ENCODE results near the gene KLHL35.

DNA sequence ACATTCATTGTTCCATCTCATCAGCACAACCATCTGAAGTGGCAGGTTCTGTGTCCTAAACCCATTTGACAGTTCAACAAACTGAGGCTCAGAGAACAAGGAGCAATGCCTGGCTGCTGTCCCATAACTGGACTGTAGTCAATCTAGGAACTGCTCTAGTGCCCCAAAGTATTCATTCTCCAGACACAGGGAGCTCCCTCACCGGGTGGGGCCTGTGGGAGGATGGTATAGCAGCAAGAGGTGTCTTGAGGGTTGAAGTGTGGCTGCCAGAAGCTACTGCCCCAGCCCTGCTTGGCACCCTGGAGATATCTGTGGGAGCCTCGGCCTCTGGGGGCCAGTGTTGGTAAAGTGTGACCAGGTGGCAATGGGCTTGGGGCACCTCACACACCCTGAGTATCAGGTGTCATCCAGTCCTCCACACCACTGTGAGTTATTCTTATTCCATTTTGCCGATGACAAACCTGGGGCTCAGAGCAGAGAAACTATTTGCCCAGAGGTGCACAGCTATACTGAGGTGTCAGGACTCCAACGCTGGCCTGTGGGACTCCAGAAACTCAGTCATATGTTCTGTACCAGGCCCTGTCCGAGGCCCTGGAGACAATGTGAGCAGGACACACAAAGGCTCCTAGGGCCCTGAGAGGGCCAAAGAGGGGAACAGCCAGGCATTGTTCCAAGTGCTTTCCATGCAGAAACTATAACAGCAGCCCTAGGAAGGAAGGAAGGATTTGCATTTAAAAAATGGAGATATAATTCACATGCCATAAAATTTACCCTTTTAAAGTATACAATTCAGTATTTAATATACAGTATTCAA, 46.0 kb upstream of the KLHL35 start:
- TF ChIP-seq POLR2A (IDR thresholded peaks at IDR 0.05) = no peak
- TF ChIP-seq, protein P1, sequence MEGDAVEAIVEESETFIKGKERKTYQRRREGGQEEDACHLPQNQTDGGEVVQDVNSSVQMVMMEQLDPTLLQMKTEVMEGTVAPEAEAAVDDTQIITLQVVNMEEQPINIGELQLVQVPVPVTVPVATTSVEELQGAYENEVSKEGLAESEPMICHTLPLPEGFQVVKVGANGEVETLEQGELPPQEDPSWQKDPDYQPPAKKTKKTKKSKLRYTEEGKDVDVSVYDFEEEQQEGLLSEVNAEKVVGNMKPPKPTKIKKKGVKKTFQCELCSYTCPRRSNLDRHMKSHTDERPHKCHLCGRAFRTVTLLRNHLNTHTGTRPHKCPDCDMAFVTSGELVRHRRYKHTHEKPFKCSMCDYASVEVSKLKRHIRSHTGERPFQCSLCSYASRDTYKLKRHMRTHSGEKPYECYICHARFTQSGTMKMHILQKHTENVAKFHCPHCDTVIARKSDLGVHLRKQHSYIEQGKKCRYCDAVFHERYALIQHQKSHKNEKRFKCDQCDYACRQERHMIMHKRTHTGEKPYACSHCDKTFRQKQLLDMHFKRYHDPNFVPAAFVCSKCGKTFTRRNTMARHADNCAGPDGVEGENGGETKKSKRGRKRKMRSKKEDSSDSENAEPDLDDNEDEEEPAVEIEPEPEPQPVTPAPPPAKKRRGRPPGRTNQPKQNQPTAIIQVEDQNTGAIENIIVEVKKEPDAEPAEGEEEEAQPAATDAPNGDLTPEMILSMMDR (IDR thresholded peaks at IDR 0.05) = no peak

Data from uterus (tissue), 2 donors.